SU-DHL-6 (cell line): ENCODE measurements around the gene DIP2C.

Experiments used
- CTCF ChIP-seq: fragments of 200-600 bp; sonication (generic); IDR thresholded peaks from one replicate; pipeline ENCODE4 v1.5.1; 2017; ENCODE audit warnings: antibody characterized with exemption, mild to moderate bottlenecking, low read length, moderate library complexity; ENCODE audit not compliant: insufficient read depth, poor library complexity, severe bottlenecking
- EZH2phosphoT487 ChIP-seq: fragments of 200-600 bp; sonication (generic), shearing (Covaris generic); conservative IDR thresholded peaks from 2 replicates; pipeline ENCODE4 v1.6.1; 2018; ENCODE audit warnings: mild to moderate bottlenecking, antibody characterized with exemption, low read length, moderate library complexity, mixed read lengths

GRCh38 chr10:655184-655583 lies 34.3 kb downstream of the DIP2C start:
- TF ChIP-seq CTCF (no peak), EZH2phosphoT487 (no peak)
